Dendritic cell treated with granulocyte-macrophage colony-stimulating factor and Interleukin-4, amounts not matched to agents 40 ng/mL and 50 ng/mL, for 4 days (primary cell): Measurements from ENCODE around the gene MCF2L.
"Not testable (repeated sequence)": the region's sequence is repeated elsewhere in the genome, so short reads cannot be mapped to it uniquely, and the experiment has no call there.

ENCODE experiments used
- H3K27ac Mint-ChIP-seq: one replicate; pipeline ENCODE4 v1.8.0; 2022; ENCODE audit warnings: mild to moderate bottlenecking, mixed read lengths
- H3K27me3 Mint-ChIP-seq: one replicate; pipeline ENCODE4 v1.8.0; 2022; ENCODE audit warnings: mild to moderate bottlenecking, mixed read lengths
- H3K36me3 Mint-ChIP-seq: one replicate; pipeline ENCODE4 v1.8.0; 2022; ENCODE audit warnings: low read depth, mixed read lengths
- H3K4me1 Mint-ChIP-seq: one replicate; pipeline ENCODE4 v1.8.0; 2022; ENCODE audit warnings: low read depth, mixed read lengths
- H3K4me3 Mint-ChIP-seq: one replicate; pipeline ENCODE4 v1.8.0; 2022; ENCODE audit warnings: mild to moderate bottlenecking, moderate library complexity, mixed read lengths
- H3K9me3 Mint-ChIP-seq: one replicate; pipeline ENCODE4 v1.8.0; 2022; ENCODE audit warnings: mixed read lengths
- intact Hi-C: fragments of 100-400 bp; cut with micrococcal nuclease; formaldehyde crosslinking; loops from one replicate; pipeline ENCODE4 v1.15.0; 2022

Gene MCF2L

DNA sequence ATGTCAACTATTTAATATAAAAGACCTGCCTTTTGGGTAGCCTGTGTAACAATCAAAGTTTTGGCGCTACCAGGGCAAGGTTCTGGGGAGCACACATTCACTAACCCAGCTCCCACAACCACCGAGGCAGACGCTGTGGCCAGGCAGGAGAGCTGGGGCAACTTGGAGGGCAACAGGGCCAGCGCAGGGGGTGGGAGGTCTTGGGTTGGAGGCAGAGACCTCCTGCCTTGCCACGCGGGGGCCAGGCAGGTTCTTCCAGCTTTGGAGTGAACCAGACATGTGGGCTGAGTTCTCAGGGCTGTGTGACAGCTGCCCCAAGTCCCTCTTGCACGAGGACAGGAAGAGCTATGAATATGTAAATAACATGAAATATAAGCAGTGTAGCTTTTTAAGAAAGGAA lies 30.3 kb upstream of the MCF2L start:
- intact Hi-C loops, result no loop called here
- no peak overlapping the region for H3K4me3 Mint-ChIP-seq
- peaks cover 9% of the 10 kb centered on the region for H3K4me1 Mint-ChIP-seq
- H3K27me3 Mint-ChIP-seq, result peaks cover 32% of the 10 kb centered on the region
- H3K36me3 Mint-ChIP-seq, result no peaks in the 10 kb centered on the region
- no peaks in the 10 kb centered on the region for H3K9me3 Mint-ChIP-seq
- H3K27ac Mint-ChIP-seq, result no peak overlapping the region

DNA sequence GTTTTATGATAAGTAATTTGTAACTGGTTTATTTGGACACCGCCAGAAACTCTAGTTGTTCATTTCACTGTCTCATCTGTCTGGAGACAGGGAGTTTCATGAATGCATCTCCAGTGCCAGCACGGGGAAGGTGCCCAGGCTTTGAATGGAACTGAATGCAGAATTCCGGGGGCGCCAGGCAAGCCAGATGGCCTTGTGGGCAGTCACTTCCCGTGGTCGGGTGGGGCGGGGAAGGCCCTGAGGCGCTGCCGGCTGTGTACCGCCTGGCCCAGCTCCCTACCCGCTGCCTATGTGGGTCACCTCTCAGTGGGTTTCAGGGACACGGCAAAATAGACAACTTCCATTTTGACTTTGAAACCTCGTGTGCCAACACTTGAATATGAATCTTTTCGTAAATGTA lies 28.8 kb upstream of the MCF2L start:
- Mint-ChIP-seq H3K4me1 (peaks cover 11% of the 10 kb centered on the region), H3K9me3 (no peaks in the 10 kb centered on the region), H3K27ac (no peak overlapping the region), H3K4me3 (no peak overlapping the region), H3K27me3 (peaks cover 46% of the 10 kb centered on the region), H3K36me3 (no peaks in the 10 kb centered on the region)
- intact Hi-C loops, result loop anchor here (10.0 kb wide), 1 partner anchor 275 kb away; no protein-coding TSS in a partner anchor

DNA sequence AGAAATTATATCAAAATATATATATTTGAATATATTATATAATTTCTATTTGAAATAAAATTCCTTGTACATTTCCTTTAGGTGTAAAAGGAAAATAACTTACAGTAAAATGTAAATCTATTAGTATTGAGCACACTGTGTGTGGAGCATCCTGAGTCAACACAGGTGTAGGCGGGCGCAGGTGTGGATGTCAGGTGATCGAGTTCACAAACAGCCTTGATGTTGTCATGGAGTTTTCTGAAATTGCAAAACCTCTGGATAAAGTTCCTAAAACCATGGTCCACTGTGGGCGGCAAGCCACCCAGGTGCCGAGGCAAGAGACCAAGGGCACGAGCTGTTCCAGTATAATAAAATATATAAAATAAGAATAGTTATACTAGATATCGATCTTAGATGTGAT lies 27.7 kb upstream of the MCF2L start:
- intact Hi-C loops, result loop anchor here (10.0 kb wide), 1 partner anchor 273 kb away; no protein-coding TSS in a partner anchor
- Mint-ChIP-seq H3K36me3 (no peaks in the 10 kb centered on the region), H3K27ac (no peak overlapping the region), H3K9me3 (no peaks in the 10 kb centered on the region), H3K4me3 (no peak overlapping the region), H3K27me3 (peaks cover 52% of the 10 kb centered on the region), H3K4me1 (peaks cover 11% of the 10 kb centered on the region)

DNA sequence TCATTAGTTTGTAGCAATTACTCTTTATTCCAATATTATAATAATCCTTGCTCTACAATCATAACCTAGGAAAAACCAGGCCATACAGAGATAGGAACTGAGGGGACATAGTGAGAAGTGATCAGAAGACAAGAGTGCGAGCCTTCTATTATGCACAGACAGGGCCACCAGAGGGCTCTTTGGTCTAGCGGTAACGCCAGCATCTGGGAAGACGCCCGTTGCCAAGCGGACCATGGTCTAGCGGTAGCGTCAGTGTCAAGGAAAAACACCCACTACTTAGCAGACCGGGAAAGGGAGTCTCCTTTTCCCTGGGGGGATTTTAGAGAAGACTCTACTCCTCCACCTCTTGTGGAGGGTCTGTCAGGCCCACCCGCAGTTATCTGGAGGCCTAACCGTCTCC lies 27.2 kb upstream of the MCF2L start:
- peaks cover 56% of the 10 kb centered on the region for H3K27me3 Mint-ChIP-seq
- H3K27ac Mint-ChIP-seq, H3K36me3 Mint-ChIP-seq, H3K9me3 Mint-ChIP-seq, H3K4me3 Mint-ChIP-seq: not testable (repeated sequence)
- intact Hi-C loops, result loop anchor here (1.0 to 10.0 kb wide), 2 partner anchors 273 to 453 kb away; no protein-coding TSS in a partner anchor
- peaks cover 11% of the 10 kb centered on the region for H3K4me1 Mint-ChIP-seq

DNA sequence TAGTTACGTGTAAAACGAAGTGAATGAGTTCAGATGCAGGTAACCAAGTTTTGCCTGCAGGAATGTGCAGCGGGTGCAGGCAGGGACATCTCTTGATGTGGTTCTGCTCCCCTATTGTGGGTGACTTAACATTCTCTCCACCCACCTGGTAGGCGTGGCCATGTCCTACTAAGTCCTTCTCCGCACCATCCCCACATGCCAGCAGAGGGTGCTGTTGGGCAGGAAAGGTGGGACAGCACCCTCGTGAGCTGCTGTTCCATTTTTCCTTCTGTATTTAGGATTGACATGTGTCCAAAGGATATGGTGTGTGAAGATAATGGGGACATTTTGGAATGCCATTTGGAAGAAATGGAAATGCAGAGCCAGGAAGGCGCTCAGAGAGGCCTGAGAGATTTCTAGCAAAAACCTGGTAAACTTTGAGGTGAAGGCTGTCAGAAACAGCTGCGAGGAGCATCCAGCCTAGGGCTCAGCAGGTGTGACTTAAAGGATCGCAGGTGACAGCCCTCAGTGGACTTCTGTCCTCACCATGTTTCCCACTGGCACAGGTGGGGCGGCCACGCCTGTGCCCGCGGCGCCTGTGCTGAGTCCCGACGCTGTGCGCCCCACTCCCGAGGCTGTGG lies 26.2 kb upstream of the MCF2L start:
- Mint-ChIP-seq H3K4me1 (peaks cover 11% of the 10 kb centered on the region), H3K4me3 (peak overlapping the region; percentile 68), H3K9me3 (no peaks in the 10 kb centered on the region), H3K27ac (no peak overlapping the region), H3K27me3 (peaks cover 52% of the 10 kb centered on the region), H3K36me3 (no peaks in the 10 kb centered on the region)
- intact Hi-C loops, result loop anchor here (1.0 to 10.0 kb wide), 2 partner anchors 272 to 452 kb away; no protein-coding TSS in a partner anchor

GRCh38 chr13:112943309-112944125 lies 25.5 kb upstream of the MCF2L start:
- peaks cover 53% of the 10 kb centered on the region for H3K27me3 Mint-ChIP-seq
- intact Hi-C loops, result loop anchor here (10.0 kb wide), 1 partner anchor 271 kb away; no protein-coding TSS in a partner anchor
- H3K9me3 Mint-ChIP-seq, result no peaks in the 10 kb centered on the region
- H3K4me1 Mint-ChIP-seq, result peaks cover 11% of the 10 kb centered on the region
- no peaks in the 10 kb centered on the region for H3K36me3 Mint-ChIP-seq
- peak overlapping the region; percentile 87 for H3K4me3 Mint-ChIP-seq
- no peak overlapping the region for H3K27ac Mint-ChIP-seq

- Mint-ChIP-seq H3K9me3 (no peaks in the 10 kb centered on the region), H3K27ac (no peak overlapping the region), H3K4me1 (peaks cover 8% of the 10 kb centered on the region), H3K4me3 (no peak overlapping the region), H3K27me3 (peaks cover 47% of the 10 kb centered on the region), H3K36me3 (no peaks in the 10 kb centered on the region)
- intact Hi-C loops, result loop anchor here (10.0 kb wide), 1 partner anchor 267 kb away; no protein-coding TSS in a partner anchor
These were observed 21.2 kb upstream of the MCF2L start for GRCh38 chr13:112947796-112948195.

GRCh38 chr13:112951674-112952371 lies 17.2 kb upstream of the MCF2L start:
- no peaks in the 10 kb centered on the region for H3K36me3 Mint-ChIP-seq
- no peak overlapping the region for H3K4me3 Mint-ChIP-seq
- intact Hi-C loops, result no loop called here
- H3K27ac Mint-ChIP-seq, result no peak overlapping the region
- no peaks in the 10 kb centered on the region for H3K9me3 Mint-ChIP-seq
- H3K4me1 Mint-ChIP-seq, result no peaks in the 10 kb centered on the region
- H3K27me3 Mint-ChIP-seq, result peaks cover 16% of the 10 kb centered on the region

GRCh38 chr13:112952759-112953551 lies 16.1 kb upstream of the MCF2L start:
- intact Hi-C loops, result no loop called here
- H3K4me1 Mint-ChIP-seq, result no peaks in the 10 kb centered on the region
- no peaks in the 10 kb centered on the region for H3K36me3 Mint-ChIP-seq
- no peak overlapping the region for H3K4me3 Mint-ChIP-seq
- H3K9me3 Mint-ChIP-seq, result no peaks in the 10 kb centered on the region
- H3K27ac Mint-ChIP-seq, result no peak overlapping the region
- H3K27me3 Mint-ChIP-seq, result peaks cover 16% of the 10 kb centered on the region

GRCh38 chr13:112953591-112954487 lies 15.2 kb upstream of the MCF2L start:
- Mint-ChIP-seq H3K27me3 (peaks cover 10% of the 10 kb centered on the region), H3K4me1 (no peaks in the 10 kb centered on the region), H3K27ac (no peak overlapping the region), H3K36me3 (no peaks in the 10 kb centered on the region), H3K4me3 (no peak overlapping the region), H3K9me3 (no peaks in the 10 kb centered on the region)
- intact Hi-C loops, result no loop called here

DNA sequence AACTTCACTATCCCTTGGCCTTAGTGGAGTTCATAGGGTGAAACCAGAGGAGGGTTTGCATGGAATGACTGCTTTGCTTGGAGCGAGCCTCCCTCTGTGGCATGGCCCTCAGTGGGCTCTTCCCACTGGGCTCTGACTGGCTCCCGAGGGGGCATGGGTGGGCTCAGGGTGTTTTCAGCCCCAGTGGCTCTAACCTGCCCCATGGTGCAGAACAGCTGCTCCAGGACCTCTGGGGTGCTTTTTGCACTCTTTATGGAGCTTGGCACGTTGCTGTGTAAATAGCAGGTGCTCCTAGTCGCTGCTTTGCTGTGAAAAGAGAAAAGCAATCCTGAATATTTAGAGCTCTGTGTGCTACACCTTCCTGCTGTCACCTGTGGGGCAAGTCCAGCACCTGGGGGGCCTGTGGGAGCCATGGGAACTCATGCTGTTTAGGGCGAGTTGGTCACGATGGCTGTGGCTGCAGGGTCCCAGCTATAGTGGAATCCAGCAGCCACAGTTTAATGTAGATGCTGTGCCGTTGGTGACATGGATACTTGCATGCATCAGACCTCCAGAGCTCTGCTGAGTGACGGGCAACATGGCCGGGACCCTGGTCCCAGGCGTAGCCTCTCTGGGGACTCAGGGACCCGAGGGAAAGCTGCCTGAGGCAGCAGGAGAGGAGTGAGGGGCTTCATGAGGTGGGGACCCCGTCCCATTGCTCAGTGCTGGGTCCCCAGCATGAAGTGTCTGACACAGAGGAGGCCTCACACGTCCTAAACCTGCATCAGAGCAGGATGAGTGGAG lies 14.3 kb upstream of the MCF2L start:
- Mint-ChIP-seq H3K4me3 (no peak overlapping the region), H3K36me3 (no peaks in the 10 kb centered on the region), H3K4me1 (no peaks in the 10 kb centered on the region), H3K27me3 (peaks cover 7% of the 10 kb centered on the region), H3K9me3 (no peaks in the 10 kb centered on the region), H3K27ac (no peak overlapping the region)
- intact Hi-C loops, result no loop called here

- Mint-ChIP-seq H3K4me1 (no peaks in the 10 kb centered on the region), H3K4me3 (no peak overlapping the region), H3K27ac (no peak overlapping the region), H3K27me3 (peaks cover 7% of the 10 kb centered on the region), H3K36me3 (no peaks in the 10 kb centered on the region), H3K9me3 (no peaks in the 10 kb centered on the region)
- intact Hi-C loops, result no loop called here
These were observed 13.6 kb upstream of the MCF2L start for GRCh38 chr13:112955271-112955937.
